ENCODE measurements around the gene BEX4.

The BEX4 gene

DNA sequence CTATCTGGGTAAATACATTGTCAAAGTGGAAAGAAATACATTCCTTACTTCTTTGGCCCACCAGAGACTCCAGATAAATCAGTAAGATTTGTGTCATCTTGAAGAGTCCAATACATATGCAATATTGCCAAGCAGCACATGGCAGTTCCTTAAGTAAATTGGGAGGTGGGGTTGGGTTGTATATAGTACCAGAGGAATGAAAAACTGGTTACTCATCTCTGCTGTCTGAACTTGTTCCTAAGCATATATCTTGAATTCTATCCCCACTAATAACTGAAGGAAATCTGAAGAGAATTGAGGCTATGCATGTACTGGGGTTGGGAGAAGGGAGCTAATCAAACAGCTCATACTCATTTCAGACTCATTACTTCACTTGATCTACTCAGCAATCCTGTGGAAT lies 25.2 kb downstream of the BEX4 start:
- DNase-seq: no peak

DNA sequence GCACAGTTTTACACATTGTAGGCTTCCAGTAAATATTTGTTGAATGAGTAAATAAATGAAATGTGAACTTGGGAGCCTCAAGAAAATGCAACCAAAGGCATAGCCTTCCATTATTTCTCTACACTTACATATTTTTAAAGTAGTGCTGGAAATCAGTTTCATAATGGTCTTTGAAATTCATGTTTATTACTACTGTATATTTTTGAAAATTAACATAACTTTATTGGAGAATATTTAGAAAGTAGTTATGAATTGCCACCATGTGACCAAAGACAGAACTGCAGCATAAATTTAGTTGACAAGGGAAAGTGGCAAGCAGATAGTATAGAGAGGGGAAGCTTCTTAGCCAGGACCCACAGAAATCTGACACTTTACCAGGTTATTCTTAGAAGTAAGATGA lies 33.6 kb downstream of the BEX4 start:
- DNase-seq: peak; percentile 43

DNA sequence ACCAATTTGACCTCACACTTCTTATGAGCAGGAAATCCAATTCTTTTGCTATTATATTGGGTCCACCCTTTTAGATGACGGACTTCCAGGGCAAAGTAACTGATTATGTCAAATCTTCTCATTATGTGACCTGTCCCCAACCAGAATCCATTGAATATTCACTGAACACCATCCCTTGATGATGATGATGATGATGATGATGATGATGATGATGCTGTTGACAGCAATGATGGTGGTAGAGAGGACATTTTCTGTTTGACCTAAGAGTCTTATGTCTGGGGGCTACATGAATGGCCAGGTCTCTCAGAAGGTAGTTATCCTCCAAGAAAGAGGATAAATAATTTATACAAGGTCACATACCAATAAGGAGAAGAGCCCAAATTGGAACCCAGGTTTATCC lies 34.9 kb downstream of the BEX4 start:
- DNase-seq: no peak

DNA sequence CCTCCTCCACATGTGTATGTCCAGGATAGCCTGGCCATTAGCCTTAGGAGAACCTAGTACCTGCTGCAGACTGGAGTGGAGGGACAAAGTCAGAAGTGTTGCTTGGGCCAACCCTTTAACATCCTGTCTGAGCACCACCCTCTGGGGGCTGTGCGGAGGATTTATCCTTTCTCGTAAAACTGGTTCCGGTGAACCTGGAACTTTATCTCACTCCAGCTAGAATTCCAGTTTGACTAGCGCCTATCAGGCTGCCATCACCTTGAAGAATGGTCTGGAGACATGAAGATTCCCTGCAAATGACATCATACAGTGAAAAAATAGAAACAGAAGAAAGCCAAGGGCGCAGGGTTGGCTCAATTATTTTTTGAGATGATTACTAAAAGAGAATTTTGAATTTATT lies 36.1 kb downstream of the BEX4 start:
- peak; percentile 39 for DNase-seq

DNA sequence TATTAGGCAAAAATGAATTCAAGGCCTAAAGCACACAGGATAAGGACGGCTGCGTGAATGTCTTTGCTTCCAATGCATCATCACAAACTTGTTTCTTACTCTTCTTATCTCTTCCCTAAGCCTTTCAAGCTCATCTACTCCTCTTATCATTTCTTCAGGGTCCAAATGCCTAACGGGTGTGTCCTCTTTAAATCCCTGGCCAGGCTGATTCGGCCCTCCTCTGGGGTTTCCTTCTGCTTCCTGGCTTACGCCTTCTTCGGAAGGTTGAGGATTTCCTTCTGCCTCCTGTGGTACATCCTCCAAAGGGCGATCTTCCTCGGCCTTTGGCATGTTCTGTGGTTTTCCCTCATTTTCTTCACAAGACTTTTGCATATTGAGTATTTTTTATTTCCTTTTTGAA lies 38.7 kb downstream of the BEX4 start:
- no peak for DNase-seq

DNA sequence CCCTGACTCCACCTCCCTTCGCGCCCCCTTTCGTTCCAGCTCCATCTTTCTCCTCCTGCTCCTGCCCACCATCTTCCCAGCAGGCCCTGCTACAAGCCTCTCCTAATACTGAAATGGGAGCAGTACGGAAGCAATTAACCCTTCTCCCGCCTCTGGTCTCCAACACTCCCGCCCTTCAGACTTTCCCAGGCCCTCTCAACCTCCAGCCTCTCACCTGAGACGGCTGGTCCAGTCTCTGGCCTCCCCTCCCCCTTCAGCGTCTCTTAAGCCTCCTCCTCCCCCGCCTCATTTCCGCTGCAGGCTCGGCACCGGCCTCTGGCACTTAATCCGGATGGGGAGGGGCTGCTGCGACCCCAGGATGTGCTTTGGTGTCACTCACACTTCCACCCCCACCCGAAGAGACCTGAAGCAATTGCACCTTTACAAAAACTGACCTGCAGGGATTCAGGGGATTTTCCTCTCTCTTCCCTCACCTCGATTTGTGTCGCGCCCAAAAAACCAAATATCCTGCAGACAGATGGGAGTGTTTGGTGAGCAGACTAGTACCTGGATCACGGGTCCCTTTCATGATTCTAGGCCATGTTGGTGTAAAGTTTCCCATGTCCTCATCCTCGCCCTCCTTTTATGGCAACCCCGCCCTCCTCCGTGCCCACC lies 39.4 kb downstream of the BEX4 start:
- peak; percentile 67 for DNase-seq

DNA sequence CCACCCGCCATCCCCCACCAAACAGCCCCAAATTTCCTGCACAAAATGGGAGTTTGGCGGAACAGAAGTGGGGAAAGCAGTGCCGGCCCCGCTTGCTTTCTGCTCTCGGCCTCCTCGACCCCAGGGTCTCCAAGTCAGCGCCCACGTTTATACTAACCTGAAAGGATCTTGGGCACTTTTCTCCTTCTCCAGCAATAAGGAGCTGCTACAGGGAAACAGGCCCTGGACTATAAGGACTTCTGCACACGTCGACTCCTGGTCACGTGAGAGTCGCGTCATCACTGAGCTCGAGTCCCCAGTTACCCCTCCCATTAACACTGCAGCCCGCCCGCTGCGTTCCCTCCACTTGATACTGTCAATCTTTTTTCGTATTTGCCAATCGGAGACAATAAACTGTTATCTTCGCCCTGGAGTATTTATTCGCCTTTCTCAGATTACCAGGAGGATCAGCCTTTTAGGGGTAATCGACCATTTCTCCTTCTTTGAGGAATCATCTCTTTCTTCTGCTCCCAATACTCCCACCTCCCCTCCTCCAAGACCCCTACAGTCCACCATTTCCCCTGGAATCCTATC lies 40.1 kb downstream of the BEX4 start, which contains the start of gene TCEAL8:
Gene TCEAL8 (minus strand): TSS at position 235 of the 573 bp plus-strand sequence. CDS start 1,176 bp downstream, outside the sequence.
- DNase-seq: peak; percentile 92

DNA sequence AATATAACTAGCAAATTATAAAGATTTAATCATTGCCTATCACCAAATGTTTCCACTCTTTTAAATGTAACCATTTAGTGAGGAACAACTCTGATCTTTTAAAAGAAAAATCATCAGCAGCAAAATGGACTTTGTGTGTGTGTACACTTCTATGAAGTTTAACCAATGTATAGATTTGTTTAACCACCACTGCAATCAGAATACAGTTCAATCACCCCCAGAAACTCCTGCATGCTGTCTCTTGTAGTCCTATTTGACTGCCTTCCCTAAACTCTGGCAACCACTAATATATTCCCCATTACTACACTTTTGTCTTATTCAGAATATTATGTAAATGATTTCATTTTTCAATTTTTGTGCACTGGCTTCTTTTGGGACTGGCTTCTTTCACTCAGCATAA lies 41.7 kb downstream of the BEX4 start:
- no peak for DNase-seq

DNA sequence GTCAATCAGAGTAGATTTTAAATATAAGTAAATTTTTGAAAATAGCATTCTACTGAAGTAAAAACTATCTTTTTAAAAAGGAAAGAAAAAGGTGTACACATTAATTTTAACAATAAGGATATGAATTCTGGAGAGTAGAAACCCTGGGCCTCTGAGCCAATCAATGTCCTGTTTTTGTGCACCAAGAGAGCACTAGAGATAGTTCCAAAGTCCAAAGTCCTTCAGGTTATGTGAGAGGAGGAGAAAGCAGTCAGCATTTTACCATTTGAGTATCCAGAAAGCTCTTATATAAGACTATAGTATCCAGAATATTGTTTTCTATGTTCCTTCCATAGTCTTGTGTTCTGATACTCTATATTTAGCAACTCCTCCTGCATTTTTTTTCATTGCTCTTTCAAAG lies 43.4 kb downstream of the BEX4 start:
- DNase-seq: peak; percentile 63

Data from DMS53 (cell line).